GM13976 (cell line): ENCODE measurements around the gene SCN3B.

Experiments used
- DNase-seq: peaks from one replicate; pipeline ENCODE4 v3.0.0; 2012; ENCODE audit warnings: low spot score
- CTCF ChIP-seq: IDR thresholded peaks from 2 replicates; pipeline ENCODE4 v1.5.1; 2012; ENCODE audit warnings: borderline replicate concordance, mild to moderate bottlenecking; ENCODE audit not compliant: insufficient read depth; ENCODE audit errors: extremely low read depth, missing control alignments, control extremely low read depth
- in situ Hi-C: fragments of 300-500 bp; cut with MboI; formaldehyde crosslinking; loops from one replicate; pipeline ENCODE4 v1.12.0; 2022; ENCODE audit warnings: low sequenced_read_pairs, mixed read lengths, inconsistent platforms; ENCODE audit not compliant: unreplicated experiment

SCN3B gene

GRCh38 chr11:123581651-123582399 lies 72.6 kb downstream of the SCN3B start:
- in situ Hi-C loops = no loop called here

GRCh38 chr11:123580557-123581275 lies 73.7 kb downstream of the SCN3B start:
- DNase-seq = peak; percentile 91
- peak; percentile 98 for TF ChIP-seq CTCF
- in situ Hi-C loops = no loop called here

More at GRCh38 chr11:123581651-123582399, 72.6 kb downstream of the SCN3B start:
- no peak for DNase-seq
- TF ChIP-seq CTCF = no peak

GRCh38 chr11:123580137-123580536 lies 74.3 kb downstream of the SCN3B start:
- DNase-seq = no peak
- in situ Hi-C loops = no loop called here
- TF ChIP-seq CTCF = no peak

GRCh38 chr11:123579482-123579812 lies 75.0 kb downstream of the SCN3B start:
- in situ Hi-C loops = no loop called here
- no peak for DNase-seq
- TF ChIP-seq CTCF = no peak
